HepG2 (cell line): ENCODE measurements around the gene STK24. TPM values are rescaled to one million over a fixed set of nuclear protein-coding genes. Genes with fewer than 3 reads are reported as not detected.
A peak's percentile ranks its signal among the peaks of the same experiment; 100 is the strongest.

ENCODE experiments used
- DNMT1 ChIP-seq: sonication (generic); formaldehyde crosslinking; IDR thresholded peaks from 2 replicates; pipeline ENCODE4 v1.5.1; 2020; ENCODE audit warnings: mild to moderate bottlenecking, missing genetic modification reagents
- FLYWCH1 ChIP-seq: sonication (generic); formaldehyde crosslinking; IDR thresholded peaks from 2 replicates; pipeline ENCODE4 v1.8.1; 2023; ENCODE audit warnings: mild to moderate bottlenecking, missing genetic modification reagents
- FOXO1 ChIP-seq: sonication (generic); formaldehyde crosslinking; IDR thresholded peaks from 2 replicates; pipeline ENCODE4 v1.4.0; 2020; ENCODE audit warnings: missing genetic modification reagents
- KAT8 ChIP-seq: IDR thresholded peaks from 2 replicates; pipeline ENCODE4 v1.6.1; 2016; ENCODE audit warnings: missing genetic modification reagents, missing compliant biosample characterization
- LCORL ChIP-seq, 2 experiments: fragments of 450-650 bp in 1 of 2; sonication (generic) in 1 of 2; formaldehyde crosslinking in 1 of 2; IDR thresholded peaks; 2 replicates each; pipeline versions ENCODE4 v1.5.0 to v1.6.1; 2017 to 2020; ENCODE audit warnings: antibody characterized with exemption in 1 of 2, missing genetic modification reagents in 1 of 2
- NFIC ChIP-seq: IDR thresholded peaks from 2 replicates; pipeline ENCODE4 v1.6.1; 2012; ENCODE audit warnings: mild to moderate bottlenecking, low read length, inconsistent platforms
- POLR2AphosphoS2 ChIP-seq: IDR thresholded peaks from 2 replicates; pipeline ENCODE4 v1.6.1; 2011; ENCODE audit warnings: low read depth, low read length, improper control_type of control experiment
- TOE1 ChIP-seq: sonication (generic); formaldehyde crosslinking; IDR thresholded peaks from 2 replicates; pipeline ENCODE4 v1.4.0; 2020; ENCODE audit warnings: mild to moderate bottlenecking, missing genetic modification reagents
- YY1 ChIP-seq: IDR thresholded peaks from 2 replicates; pipeline ENCODE4 v1.6.1; 2011; ENCODE audit warnings: low read length, low read depth, moderate library complexity, mild to moderate bottlenecking; ENCODE audit not compliant: insufficient read depth, insufficient replicate concordance
- ZBTB7A ChIP-seq: sonication (generic); formaldehyde crosslinking; IDR thresholded peaks from 2 replicates; pipeline ENCODE4 v1.8.0; 2022; ENCODE audit warnings: mild to moderate bottlenecking, missing genetic modification reagents
- ZNF678 ChIP-seq: sonication (generic); formaldehyde crosslinking; IDR thresholded peaks from 2 replicates; pipeline ENCODE4 v1.4.0; 2020; ENCODE audit warnings: mild to moderate bottlenecking, missing genetic modification reagents
- ZNF83 ChIP-seq: sonication (generic); formaldehyde crosslinking; IDR thresholded peaks from 2 replicates; pipeline ENCODE4 v1.4.0; 2020; ENCODE audit warnings: missing genetic modification reagents, mild to moderate bottlenecking, borderline replicate concordance
- polyA plus RNA-seq, 8 experiments: library from polyadenylated mRNA; depleted of rRNA in 3 of 8; stranded (reverse) in 7 of 8; unstranded in 1 of 8; fragments of >200 nt; fragmentation: Illumina TruSeq in 4 of 8; extraction: Trizol in 4 of 8; gene quantifications; 2 replicates each; pipeline versions ENCODE4 v1.2.1 to v1.2.3, GENCODE V29; 2011 to 2016; ENCODE audit warnings: low read depth in 4 of 8, missing spikeins in 1 of 8, mixed read lengths in 1 of 8; ENCODE audit not compliant: insufficient read depth in 1 of 8
- total RNA-seq, 5 experiments: library from RNA; depleted of rRNA; stranded (reverse); fragments of >200 nt; fragmentation: Illumina TruSeq; extraction: Trizol; gene quantifications; 2 replicates each; pipeline ENCODE4 v1.2.3, GENCODE V29; 2016; ENCODE audit warnings: low read depth in 1 of 5
- TF ChIP-seq, protein P1 (sequence below): sonication (generic); formaldehyde crosslinking; IDR thresholded peaks from 2 replicates; pipeline ENCODE4 v1.4.0; 2020; ENCODE audit warnings: missing genetic modification reagents
- TF ChIP-seq, protein P2 (sequence below): sonication (generic); formaldehyde crosslinking; IDR thresholded peaks from 2 replicates; pipeline ENCODE4 v1.5.0; 2020; ENCODE audit warnings: missing genetic modification reagents, mild to moderate bottlenecking, borderline replicate concordance
- TF ChIP-seq, protein P3 (sequence below): sonication (generic); formaldehyde crosslinking; IDR thresholded peaks from 2 replicates; pipeline ENCODE4 v1.5.1; 2020; ENCODE audit warnings: mild to moderate bottlenecking, missing genetic modification reagents
- TF ChIP-seq, protein P4 (sequence below): sonication (generic); formaldehyde crosslinking; IDR thresholded peaks from 2 replicates; pipeline ENCODE4 v1.4.0; 2020; ENCODE audit warnings: mild to moderate bottlenecking, missing genetic modification reagents
- TF ChIP-seq, protein P5 (sequence below): sonication (generic); formaldehyde crosslinking; IDR thresholded peaks from 2 replicates; pipeline ENCODE4 v1.5.0; 2020; ENCODE audit warnings: mild to moderate bottlenecking, missing genetic modification reagents
- TF ChIP-seq, protein P6 (sequence below): sonication (generic); formaldehyde crosslinking; IDR thresholded peaks from 2 replicates; pipeline ENCODE4 v1.4.0; 2020; ENCODE audit warnings: missing genetic modification reagents
- TF ChIP-seq, protein P7 (sequence below): sonication (generic); formaldehyde crosslinking; IDR thresholded peaks from 2 replicates; pipeline ENCODE4 v1.5.1; 2020; ENCODE audit warnings: missing genetic modification reagents, mild to moderate bottlenecking, borderline replicate concordance

The STK24 gene
- total and polyA plus RNA-seq, 2 of the 13 experiments (the other 11 are each of a cell fraction or from before 2014, with no cell fraction given), result 51.3 to 73.0 TPM

DNA sequence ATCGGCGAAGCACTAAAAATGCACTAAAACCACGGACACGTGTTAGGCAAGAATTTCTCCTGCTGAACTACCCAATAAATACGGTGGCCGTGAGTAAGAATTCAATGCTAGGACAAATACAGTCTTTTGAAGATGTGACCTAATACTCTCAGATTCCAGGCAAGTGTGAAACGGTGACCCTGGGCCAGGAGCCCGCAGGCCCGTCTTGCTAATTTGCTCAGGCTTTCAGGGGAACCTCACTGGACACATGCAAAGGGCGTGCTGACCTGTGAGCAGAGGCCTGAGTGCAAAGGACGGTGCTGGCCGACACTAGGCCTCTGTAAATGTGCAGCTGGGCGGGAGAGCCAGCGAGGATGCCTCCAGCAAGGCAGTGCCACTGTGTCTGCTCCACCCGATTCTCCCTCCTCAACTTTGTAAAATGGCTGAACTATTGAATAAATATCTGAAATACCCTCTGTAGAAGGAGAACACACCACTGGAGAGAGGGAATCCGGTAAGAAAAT lies 70.1 kb downstream of the STK24 start (continued):
- TF ChIP-seq, protein P1, sequence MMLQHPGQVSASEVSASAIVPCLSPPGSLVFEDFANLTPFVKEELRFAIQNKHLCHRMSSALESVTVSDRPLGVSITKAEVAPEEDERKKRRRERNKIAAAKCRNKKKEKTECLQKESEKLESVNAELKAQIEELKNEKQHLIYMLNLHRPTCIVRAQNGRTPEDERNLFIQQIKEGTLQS, result peak; percentile 49; the same call in 1 of the 2 replicates
- peak; percentile 94 for TF ChIP-seq ZNF678 (CRISPR knock-in tag)
- TF ChIP-seq, protein P2, sequence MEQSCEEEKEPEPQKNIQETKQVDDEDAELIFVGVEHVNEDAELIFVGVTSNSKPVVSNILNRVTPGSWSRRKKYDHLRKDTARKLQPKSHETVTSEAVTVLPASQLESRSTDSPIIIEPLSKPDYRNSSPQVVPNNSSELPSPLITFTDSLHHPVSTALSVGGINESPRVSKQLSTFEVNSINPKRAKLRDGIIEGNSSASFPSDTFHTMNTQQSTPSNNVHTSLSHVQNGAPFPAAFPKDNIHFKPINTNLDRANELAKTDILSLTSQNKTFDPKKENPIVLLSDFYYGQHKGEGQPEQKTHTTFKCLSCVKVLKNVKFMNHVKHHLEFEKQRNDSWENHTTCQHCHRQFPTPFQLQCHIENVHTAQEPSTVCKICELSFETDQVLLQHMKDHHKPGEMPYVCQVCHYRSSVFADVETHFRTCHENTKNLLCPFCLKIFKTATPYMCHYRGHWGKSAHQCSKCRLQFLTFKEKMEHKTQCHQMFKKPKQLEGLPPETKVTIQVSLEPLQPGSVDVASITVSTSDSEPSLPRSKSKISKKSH (CRISPR knock-in tag), result peak; percentile 99
- TF ChIP-seq DNMT1 (CRISPR knock-in tag), result no peak
- TF ChIP-seq, protein P3, sequence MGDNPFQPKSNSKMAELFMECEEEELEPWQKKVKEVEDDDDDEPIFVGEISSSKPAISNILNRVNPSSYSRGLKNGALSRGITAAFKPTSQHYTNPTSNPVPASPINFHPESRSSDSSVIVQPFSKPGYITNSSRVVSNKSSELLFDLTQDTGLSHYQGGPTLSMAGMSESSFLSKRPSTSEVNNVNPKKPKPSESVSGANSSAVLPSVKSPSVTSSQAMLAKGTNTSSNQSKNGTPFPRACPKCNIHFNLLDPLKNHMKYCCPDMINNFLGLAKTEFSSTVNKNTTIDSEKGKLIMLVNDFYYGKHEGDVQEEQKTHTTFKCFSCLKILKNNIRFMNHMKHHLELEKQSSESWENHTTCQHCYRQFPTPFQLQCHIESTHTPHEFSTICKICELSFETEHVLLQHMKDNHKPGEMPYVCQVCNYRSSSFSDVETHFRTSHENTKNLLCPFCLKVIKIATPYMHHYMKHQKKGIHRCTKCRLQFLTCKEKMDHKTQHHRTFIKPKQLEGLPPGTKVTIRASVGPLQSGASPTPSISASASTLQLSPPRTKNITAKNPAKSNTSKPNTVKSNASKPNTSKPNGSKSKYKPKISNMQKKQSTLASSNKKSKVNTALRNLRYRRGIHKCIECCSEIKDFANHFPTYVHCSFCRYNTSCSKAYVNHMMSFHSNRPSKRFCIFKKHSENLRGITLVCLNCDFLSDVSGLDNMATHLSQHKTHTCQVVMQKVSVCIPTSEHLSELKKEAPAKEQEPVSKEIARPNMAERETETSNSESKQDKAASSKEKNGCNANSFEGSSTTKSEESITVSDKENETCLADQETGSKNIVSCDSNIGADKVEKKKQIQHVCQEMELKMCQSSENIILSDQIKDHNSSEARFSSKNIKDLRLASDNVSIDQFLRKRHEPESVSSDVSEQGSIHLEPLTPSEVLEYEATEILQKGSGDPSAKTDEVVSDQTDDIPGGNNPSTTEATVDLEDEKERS, result peak; percentile 78
- TF ChIP-seq, protein P4, sequence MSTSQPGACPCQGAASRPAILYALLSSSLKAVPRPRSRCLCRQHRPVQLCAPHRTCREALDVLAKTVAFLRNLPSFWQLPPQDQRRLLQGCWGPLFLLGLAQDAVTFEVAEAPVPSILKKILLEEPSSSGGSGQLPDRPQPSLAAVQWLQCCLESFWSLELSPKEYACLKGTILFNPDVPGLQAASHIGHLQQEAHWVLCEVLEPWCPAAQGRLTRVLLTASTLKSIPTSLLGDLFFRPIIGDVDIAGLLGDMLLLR, result 0 out of 2 replicates have a peak, but pooled peaks have one; percentile 50
- TF ChIP-seq ZNF83, result 0 out of 2 replicates have a peak, but pooled peaks have one; percentile 64
- peak; percentile 84 for TF ChIP-seq KAT8 (CRISPR knock-in tag)
- peak; percentile 82; the same call in 1 of the 2 replicates for TF ChIP-seq TOE1
- TF ChIP-seq, protein P5, sequence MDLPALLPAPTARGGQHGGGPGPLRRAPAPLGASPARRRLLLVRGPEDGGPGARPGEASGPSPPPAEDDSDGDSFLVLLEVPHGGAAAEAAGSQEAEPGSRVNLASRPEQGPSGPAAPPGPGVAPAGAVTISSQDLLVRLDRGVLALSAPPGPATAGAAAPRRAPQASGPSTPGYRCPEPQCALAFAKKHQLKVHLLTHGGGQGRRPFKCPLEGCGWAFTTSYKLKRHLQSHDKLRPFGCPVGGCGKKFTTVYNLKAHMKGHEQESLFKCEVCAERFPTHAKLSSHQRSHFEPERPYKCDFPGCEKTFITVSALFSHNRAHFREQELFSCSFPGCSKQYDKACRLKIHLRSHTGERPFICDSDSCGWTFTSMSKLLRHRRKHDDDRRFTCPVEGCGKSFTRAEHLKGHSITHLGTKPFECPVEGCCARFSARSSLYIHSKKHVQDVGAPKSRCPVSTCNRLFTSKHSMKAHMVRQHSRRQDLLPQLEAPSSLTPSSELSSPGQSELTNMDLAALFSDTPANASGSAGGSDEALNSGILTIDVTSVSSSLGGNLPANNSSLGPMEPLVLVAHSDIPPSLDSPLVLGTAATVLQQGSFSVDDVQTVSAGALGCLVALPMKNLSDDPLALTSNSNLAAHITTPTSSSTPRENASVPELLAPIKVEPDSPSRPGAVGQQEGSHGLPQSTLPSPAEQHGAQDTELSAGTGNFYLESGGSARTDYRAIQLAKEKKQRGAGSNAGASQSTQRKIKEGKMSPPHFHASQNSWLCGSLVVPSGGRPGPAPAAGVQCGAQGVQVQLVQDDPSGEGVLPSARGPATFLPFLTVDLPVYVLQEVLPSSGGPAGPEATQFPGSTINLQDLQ, result peak; percentile 70; the same call in 1 of the 2 replicates
- TF ChIP-seq, protein P6, sequence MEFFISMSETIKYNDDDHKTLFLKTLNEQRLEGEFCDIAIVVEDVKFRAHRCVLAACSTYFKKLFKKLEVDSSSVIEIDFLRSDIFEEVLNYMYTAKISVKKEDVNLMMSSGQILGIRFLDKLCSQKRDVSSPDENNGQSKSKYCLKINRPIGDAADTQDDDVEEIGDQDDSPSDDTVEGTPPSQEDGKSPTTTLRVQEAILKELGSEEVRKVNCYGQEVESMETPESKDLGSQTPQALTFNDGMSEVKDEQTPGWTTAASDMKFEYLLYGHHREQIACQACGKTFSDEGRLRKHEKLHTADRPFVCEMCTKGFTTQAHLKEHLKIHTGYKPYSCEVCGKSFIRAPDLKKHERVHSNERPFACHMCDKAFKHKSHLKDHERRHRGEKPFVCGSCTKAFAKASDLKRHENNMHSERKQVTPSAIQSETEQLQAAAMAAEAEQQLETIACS, result no peak
- TF ChIP-seq FLYWCH1 (CRISPR knock-in tag), result no peak
- TF ChIP-seq, protein P7, sequence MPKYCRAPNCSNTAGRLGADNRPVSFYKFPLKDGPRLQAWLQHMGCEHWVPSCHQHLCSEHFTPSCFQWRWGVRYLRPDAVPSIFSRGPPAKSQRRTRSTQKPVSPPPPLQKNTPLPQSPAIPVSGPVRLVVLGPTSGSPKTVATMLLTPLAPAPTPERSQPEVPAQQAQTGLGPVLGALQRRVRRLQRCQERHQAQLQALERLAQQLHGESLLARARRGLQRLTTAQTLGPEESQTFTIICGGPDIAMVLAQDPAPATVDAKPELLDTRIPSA (CRISPR knock-in tag), result peak; percentile 62; the same call in 1 of the 2 replicates
- TF ChIP-seq FOXO1 (CRISPR knock-in tag), result peak; percentile 82
- peak; percentile 92 for TF ChIP-seq ZBTB7A (CRISPR knock-in tag)
- TF ChIP-seq NFIC, result no peak
- TF ChIP-seq POLR2AphosphoS2, result no peak
- TF ChIP-seq LCORL (IDR thresholded peaks at IDR 0.05), result no peak
- peak; percentile 89 for TF ChIP-seq LCORL (CRISPR knock-in tag; IDR thresholded peaks at IDR 0.05)
- TF ChIP-seq YY1, result peak; percentile 28
